Measurements from ENCODE around the gene RNF227. TPM values are rescaled to one million over a fixed set of nuclear protein-coding genes. Genes with fewer than 3 reads are reported as not detected.

The RNF227 gene
- total RNA-seq, 2 experiments from 2014 or later: 3.8 to 4.7 TPM

- H3K79me2 ChIP-seq (ENCODE audit: insufficient read depth, low read depth, low read length): peaks cover 56% of the 10 kb centered on the region; the same call in 1 of the 2 replicates
Measured at GRCh38 chr17:7878234-7878633, 37.9 kb downstream of the RNF227 start.

GRCh38 chr17:7875804-7876370 is 40.2 kb downstream of the RNF227 start:
- BruUV-seq (replicated peaks): no TSS peak
- CTCF ChIA-PET (ENCODE audit: unreplicated experiment): no interaction called here

More at GRCh38 chr17:7878234-7878633, 37.9 kb downstream of the RNF227 start:
- Histone ChIP-seq H3K9me2 (ENCODE audit: insufficient read depth, low read length) (no peaks in the 10 kb centered on the region), H3K4me3 (ENCODE audit: low read depth, low read length, poor library complexity, severe bottlenecking) (no peak overlapping the region), H3K36me3 (ENCODE audit: insufficient read depth, low read length) (peaks cover 85% of the 10 kb centered on the region), H3K9me3 (ENCODE audit: low read length) (no peaks in the 10 kb centered on the region), H3K27ac (ENCODE audit: low read depth, low read length, poor library complexity, severe bottlenecking) (no peak overlapping the region), H3K4me2 (ENCODE audit: low read length) (no peak overlapping the region), H2AFZ (ENCODE audit: low read length) (no peak overlapping the region), H3K4me1 (ENCODE audit: insufficient read depth, low read length, poor library complexity, severe bottlenecking) (peaks cover 52% of the 10 kb centered on the region), H4K20me1 (ENCODE audit: insufficient read depth, low read length) (no peaks in the 10 kb centered on the region; the same call in 1 of the 2 replicates)
- ChIA-PET CTCF (ENCODE audit: unreplicated experiment) (interaction anchor here (0.9 kb wide), 1 partner anchor 18 kb away, joined by 4 read pairs; no protein-coding TSS in a partner anchor), POLR2A (interaction anchor here (1.6 kb wide), 1 partner anchor 14 kb away, joined by 4 read pairs; no protein-coding TSS in a partner anchor)
- intact Hi-C loops (cut with micrococcal nuclease; ENCODE audit: unreplicated experiment): no loop called here
- no peak for DNase-seq (ENCODE audit: low spot score)
- no TSS peak for BruUV-seq (replicated peaks)
- no peak for TF ChIP-seq EZH2phosphoT487 (IDR thresholded peaks at IDR 0.05; ENCODE audit: borderline replicate concordance, low read depth, low read length)
- no peak for TF ChIP-seq CTCF (conservative IDR thresholded peaks at IDR 0.05; ENCODE audit: low read length)

More at GRCh38 chr17:7875804-7876370, 40.2 kb downstream of the RNF227 start:
- Histone ChIP-seq H3K4me1 (ENCODE audit: insufficient read depth, low read length, poor library complexity, severe bottlenecking) (peaks cover 29% of the 10 kb centered on the region), H3K9me3 (ENCODE audit: low read length) (no peaks in the 10 kb centered on the region), H3K27ac (ENCODE audit: low read depth, low read length, poor library complexity, severe bottlenecking) (no peak overlapping the region), H3K9me2 (ENCODE audit: insufficient read depth, low read length) (no peaks in the 10 kb centered on the region), H3K4me3 (ENCODE audit: low read depth, low read length, poor library complexity, severe bottlenecking) (no peak overlapping the region), H2AFZ (ENCODE audit: low read length) (no peak overlapping the region), H3K4me2 (ENCODE audit: low read length) (no peak overlapping the region), H3K36me3 (ENCODE audit: insufficient read depth, low read length) (peaks cover 92% of the 10 kb centered on the region), H3K79me2 (ENCODE audit: insufficient read depth, low read depth, low read length) (peaks cover 49% of the 10 kb centered on the region; the same call in 1 of the 2 replicates), H4K20me1 (ENCODE audit: insufficient read depth, low read length) (no peaks in the 10 kb centered on the region; the same call in 1 of the 2 replicates)
- DNase-seq (ENCODE audit: low spot score): no peak
- intact Hi-C loops (cut with micrococcal nuclease; ENCODE audit: unreplicated experiment): no loop called here
- TF ChIP-seq EZH2phosphoT487 (IDR thresholded peaks at IDR 0.05; ENCODE audit: borderline replicate concordance, low read depth, low read length) (no peak), CTCF (conservative IDR thresholded peaks at IDR 0.05; ENCODE audit: low read length) (no peak)
- POLR2A ChIA-PET: interaction anchor here (1.5 kb wide), 1 partner anchor 10 kb away, joined by 3 read pairs; no protein-coding TSS in a partner anchor

All from OCI-LY7 (cell line).